H1 (cell line): ENCODE measurements around the gene MAPRE2. TPM values are rescaled to one million over a fixed set of nuclear protein-coding genes. Genes with fewer than 3 reads are reported as not detected.

ENCODE experiments used
- CTCF ChIA-PET: fragments of 300-600 bp; sonication (Branson Sonifier 250); formaldehyde crosslinking; loops from one replicate; lab custom pipeline; 2021; ENCODE audit not compliant: partially characterized antibody; lab: Charles Lee
- POLR2A ChIA-PET: fragments of 300-600 bp; sonication (Branson Sonifier 250); formaldehyde crosslinking; loops from one replicate; lab custom pipeline; 2021; ENCODE audit warnings: inconsistent platforms; ENCODE audit not compliant: partially characterized antibody; lab: Charles Lee
- DNase-seq, 2 experiments: peaks; one replicate each; pipeline versions ENCODE4 v3.0.0 to v3.0.0-alpha.2; 2010 to 2022; ENCODE audit warnings: low spot score in 2 of 2, low read depth in 1 of 2, mixed read lengths in 1 of 2
- FAIRE-seq: peaks from 2 replicates; lab custom pipeline; 2011; peaks lifted over from hg19 to GRCh38; lab: Jason Lieb, UNC
- H2AFZ ChIP-seq: 2 replicates; pipeline ENCODE4 v1.8.1; 2012; ENCODE audit warnings: low read length, inconsistent platforms
- H2AK5ac ChIP-seq: 2 replicates; pipeline ENCODE4 v1.6.1; 2013; ENCODE audit warnings: low read depth, low read length
- H2BK120ac ChIP-seq: replicated peaks from 2 replicates; pipeline ENCODE3; 2013; ENCODE audit warnings: low read depth, low read length, inconsistent platforms
- H2BK12ac ChIP-seq: 2 replicates; pipeline ENCODE4 v1.6.1; 2013; ENCODE audit warnings: low read depth, low read length
- H2BK15ac ChIP-seq: 2 replicates; pipeline ENCODE4 v1.6.1; 2013; ENCODE audit warnings: low read length
- H2BK20ac ChIP-seq: 2 replicates; pipeline ENCODE4 v1.6.1; 2013; ENCODE audit warnings: low read length
- H2BK5ac ChIP-seq: 2 replicates; pipeline ENCODE4 v1.6.1; 2013; ENCODE audit warnings: low read depth, low read length
- H3K14ac ChIP-seq: 2 replicates; pipeline ENCODE4 v1.6.1; 2013; ENCODE audit warnings: inconsistent platforms; ENCODE audit not compliant: insufficient read length
- H3K18ac ChIP-seq: 2 replicates; pipeline ENCODE4 v1.6.1; 2013; ENCODE audit warnings: low read length; ENCODE audit errors: extremely low read depth
- H3K23ac ChIP-seq: 2 replicates; pipeline ENCODE4 v1.6.1; 2013; ENCODE audit warnings: inconsistent platforms; ENCODE audit not compliant: insufficient read length
- H3K23me2 ChIP-seq: 2 replicates; pipeline ENCODE4 v1.6.1; 2013; ENCODE audit warnings: low read depth, low read length
- H3K27ac ChIP-seq: 2 replicates; pipeline ENCODE4 v1.6.1; 2011; ENCODE audit warnings: low read depth, low read length, inconsistent platforms
- H3K27me3 ChIP-seq, 4 experiments: replicated peaks in 1 of 4; 1 replicate in 1 of 4; 2 replicates in 3 of 4; pipeline versions ENCODE4 v1.6.1 to v1.8.1; 2011 to 2013; ENCODE audit warnings: low read length in 3 of 4, mild to moderate bottlenecking in 3 of 4, inconsistent platforms in 2 of 4, mixed read lengths in 2 of 4, moderate library complexity in 1 of 4; ENCODE audit not compliant: control insufficient read depth in 3 of 4, insufficient read depth in 3 of 4; ENCODE audit errors: extremely low read depth in 1 of 4
- H3K36me3 ChIP-seq, 4 experiments: 2 replicates each; pipeline versions ENCODE4 v1.6.1 to v1.8.1; 2011 to 2013; ENCODE audit warnings: mild to moderate bottlenecking in 4 of 4, low read length in 3 of 4, moderate library complexity in 2 of 4, control low read depth in 1 of 4, inconsistent platforms in 1 of 4; ENCODE audit not compliant: insufficient read depth in 4 of 4, control insufficient read depth in 2 of 4
- H3K4ac ChIP-seq: replicated peaks from 2 replicates; pipeline ENCODE3; 2013; ENCODE audit warnings: low read length, low read depth, mixed read lengths, inconsistent platforms; ENCODE audit not compliant: insufficient read length
- H3K4me1 ChIP-seq, 4 experiments: replicated peaks in 1 of 4; 1 replicate in 1 of 4; 2 replicates in 3 of 4; pipeline versions ENCODE4 v1.6.1 to v1.8.1; 2011 to 2013; ENCODE audit warnings: low read length in 3 of 4, inconsistent platforms in 2 of 4, mixed read lengths in 1 of 4; ENCODE audit not compliant: insufficient read depth in 4 of 4, control insufficient read depth in 3 of 4
- H3K4me2 ChIP-seq, 2 experiments: 2 replicates each; pipeline versions ENCODE4 v1.6.1 to v1.8.1; 2011 to 2013; ENCODE audit warnings: low read depth in 2 of 2, low read length in 2 of 2, control low read depth in 1 of 2, inconsistent platforms in 1 of 2, mild to moderate bottlenecking in 1 of 2; ENCODE audit not compliant: insufficient read depth in 1 of 2
- H3K4me3 ChIP-seq, 4 experiments: fragments of 200-600, 300-600 bp in 1 of 4; sonication (generic), shearing (Covaris generic), sonication (Bioruptor Twin) in 1 of 4; 2 replicates each; pipeline versions ENCODE4 v1.5.1 to v1.8.1; 2011 to 2016; ENCODE audit warnings: low read length in 4 of 4, low read depth in 3 of 4, control low read depth in 2 of 4, inconsistent platforms in 2 of 4, mild to moderate bottlenecking in 2 of 4, mixed read lengths in 1 of 4, moderate library complexity in 1 of 4; ENCODE audit not compliant: insufficient read depth in 2 of 4; ENCODE audit errors: extremely low read depth in 1 of 4
- H3K56ac ChIP-seq: replicated peaks from 2 replicates; pipeline ENCODE3; 2013; ENCODE audit warnings: low read depth, mild to moderate bottlenecking, mixed read lengths, low read length, inconsistent platforms; ENCODE audit not compliant: insufficient read length
- H3K79me1 ChIP-seq: 2 replicates; pipeline ENCODE4 v1.6.1; 2013; ENCODE audit warnings: low read depth, low read length, control low read depth
- H3K79me2 ChIP-seq, 2 experiments: 2 replicates each; pipeline versions ENCODE4 v1.6.1 to v1.8.1; 2012 to 2013; ENCODE audit warnings: low read length in 2 of 2, mild to moderate bottlenecking in 2 of 2, inconsistent platforms in 1 of 2; ENCODE audit not compliant: insufficient read depth in 2 of 2, control insufficient read depth in 1 of 2
- H3K9ac ChIP-seq, 4 experiments: replicated peaks in 1 of 4; 1 replicate in 1 of 4; 2 replicates in 3 of 4; pipeline versions ENCODE4 v1.6.1 to v1.8.1; 2011 to 2013; ENCODE audit warnings: low read depth in 3 of 4, low read length in 3 of 4, control low read depth in 2 of 4, mild to moderate bottlenecking in 2 of 4, moderate library complexity in 2 of 4, inconsistent platforms in 1 of 4; ENCODE audit errors: extremely low read depth in 1 of 4
- H3K9me3 ChIP-seq, 2 experiments: 2 replicates each; pipeline versions ENCODE4 v1.6.1 to v1.8.1; 2012 to 2013; ENCODE audit warnings: mild to moderate bottlenecking in 2 of 2, moderate library complexity in 2 of 2, control low read depth in 1 of 2, inconsistent platforms in 1 of 2, low read depth in 1 of 2, low read length in 1 of 2, mixed read lengths in 1 of 2; ENCODE audit not compliant: insufficient read depth in 2 of 2
- H4K20me1 ChIP-seq, 2 experiments: replicated peaks in 1 of 2; 2 replicates each; pipeline versions ENCODE3 to v1.8.1; 2011 to 2013; ENCODE audit warnings: inconsistent platforms in 2 of 2, low read length in 2 of 2, mild to moderate bottlenecking in 1 of 2; ENCODE audit not compliant: insufficient read depth in 2 of 2, control insufficient read depth in 1 of 2
- H4K5ac ChIP-seq: 2 replicates; pipeline ENCODE4 v1.6.1; 2013; ENCODE audit warnings: low read length, low read depth, mixed read lengths, inconsistent platforms; ENCODE audit not compliant: insufficient read length
- H4K8ac ChIP-seq: 2 replicates; pipeline ENCODE4 v1.8.0; 2013; ENCODE audit warnings: mild to moderate bottlenecking, moderate library complexity, low read length, inconsistent platforms; ENCODE audit not compliant: insufficient read depth; ENCODE audit errors: extremely low read depth
- H4K91ac ChIP-seq: replicated peaks from 2 replicates; pipeline ENCODE3; 2013; ENCODE audit warnings: low read length, mixed read lengths, inconsistent platforms; ENCODE audit not compliant: insufficient read length
- CHD2 ChIP-seq: IDR thresholded peaks from 2 replicates; pipeline ENCODE4 v1.6.1; 2012; ENCODE audit warnings: low read length, improper control_type of control experiment
- GTF2F1 ChIP-seq: IDR thresholded peaks from 2 replicates; pipeline ENCODE4 v1.6.1; 2012; ENCODE audit warnings: low read depth, low read length, improper control_type of control experiment, borderline replicate concordance
- KDM4A ChIP-seq: IDR thresholded peaks from one replicate; pipeline ENCODE4 v1.7.1; 2012; ENCODE audit warnings: low read depth, mild to moderate bottlenecking, moderate library complexity, low read length, inconsistent platforms; ENCODE audit not compliant: severe bottlenecking
- SAP30 ChIP-seq: fragments of 300-600 bp; sonication (generic); IDR thresholded peaks from 2 replicates; pipeline ENCODE4 v1.7.1; 2012; ENCODE audit warnings: low read length, moderate library complexity, mild to moderate bottlenecking, inconsistent platforms; ENCODE audit not compliant: insufficient read depth, insufficient replicate concordance
- SIN3A ChIP-seq, 2 experiments: IDR thresholded peaks in 1 of 2; conservative IDR thresholded peaks in 1 of 2; 2 replicates each; pipeline ENCODE4 v1.6.1; 2011 to 2012; ENCODE audit warnings: low read length in 2 of 2, improper control_type of control experiment in 1 of 2, low read depth in 1 of 2, mild to moderate bottlenecking in 1 of 2
- WGBS, 2 experiments: shearing (Covaris generic) in 1 of 2; methylation state at CpG; one replicate each; pipeline versions ENCODE4 v1.1.6 to v1.1.7; 2013 to 2015; ENCODE audit warnings: low lambda C conversion rate in 2 of 2, mixed read lengths in 2 of 2, inconsistent platforms in 1 of 2, low coverage in 1 of 2, missing lambda C conversion rate in 1 of 2; ENCODE audit not compliant: insufficient replicate concordance in 2 of 2, insufficient coverage in 1 of 2, insufficient read length in 1 of 2; ENCODE audit errors: extremely low coverage in 1 of 2, missing lambda C conversion rate in 1 of 2; 5-methylcytosine and 5-hydroxymethylcytosine counted together
- polyA plus RNA-seq, 7 experiments: library from polyadenylated mRNA; depleted of rRNA in 3 of 7; stranded (reverse) in 5 of 7; unstranded in 2 of 7; fragments of >200 nt in 5 of 7; fragments of 200-250 nt in 2 of 7; gene quantifications; 1 replicate in 5 of 7; 2 replicates in 1 of 7; 4 replicates in 1 of 7; pipeline versions ENCODE4 v1.2.1 to v1.2.3, GENCODE V29; 2011 to 2013; ENCODE audit warnings: missing spikeins in 2 of 7, mixed read lengths in 2 of 7
- total RNA-seq: library from RNA; stranded (reverse); fragmentation: NEBNext Ultra II Directional; extraction: Animal tissue kit (Norgen Biotek cat#: 25700); gene quantifications from 2 replicates; pipeline ENCODE4 v1.2.1, GENCODE V29; 2021
- TF ChIP-seq, protein P1 (sequence below): IDR thresholded peaks from 2 replicates; pipeline ENCODE4 v1.6.1; 2012; ENCODE audit warnings: low read length, inconsistent platforms

Gene MAPRE2
- total and polyA plus RNA-seq, 2 of the 8 experiments (the other 6 are each of a cell fraction or from before 2014, with no cell fraction given), result 32.6 to 33.1 TPM

DNA sequence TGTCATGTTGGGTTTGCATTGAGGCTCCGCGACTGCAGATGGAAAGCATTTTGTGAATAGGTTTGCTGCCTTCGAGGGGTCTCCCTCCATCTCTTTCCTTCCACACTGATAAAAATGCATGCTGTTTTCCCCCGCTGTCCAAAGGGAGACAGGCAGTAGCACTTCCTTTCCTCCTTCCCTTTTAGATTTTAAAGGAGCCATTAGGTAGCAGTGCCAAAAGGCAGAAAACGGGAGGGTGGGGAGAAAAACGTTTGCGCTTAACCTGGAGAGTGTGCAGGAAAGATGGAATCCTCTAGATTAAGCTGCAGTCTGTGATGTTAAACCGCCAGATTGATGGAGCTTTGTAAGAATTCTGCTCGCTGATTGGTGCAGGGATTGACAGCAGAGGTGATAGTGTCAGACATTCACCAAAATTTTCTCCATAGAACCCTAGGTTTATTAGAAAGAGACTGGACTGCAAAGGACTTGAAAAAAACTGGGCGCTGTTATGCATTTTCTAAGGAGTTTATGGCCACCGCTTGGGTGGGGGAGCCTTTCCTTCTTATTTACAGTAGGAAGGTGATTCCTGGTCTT is 688 bp downstream of the MAPRE2 start:
- CTCF ChIA-PET, result interaction anchor here (0.7 to 1.2 kb wide), 4 partner anchors 13 to 89 kb away, joined by 3 to 5 read pairs (median 4); no protein-coding TSS in a partner anchor
- FAIRE-seq (no peak), DNase-seq (no peak)
- Histone ChIP-seq H3K18ac (no peak overlapping the region), H3K79me1 (peaks cover 2% of the 10 kb centered on the region; the same call in 1 of the 2 replicates), H2BK5ac (no peak overlapping the region), H4K5ac (no peak overlapping the region), H2BK12ac (0 out of 2 replicates have a peak overlapping the region, but pooled peaks have one; percentile 94), H4K91ac (no peak overlapping the region), H3K23ac (no peak overlapping the region), H3K4me2 (peak overlapping the region; percentile 80 to 81), H2BK20ac (no peak overlapping the region), H3K23me2 (peaks cover 11% of the 10 kb centered on the region; the same call in 1 of the 2 replicates), H3K56ac (no peak overlapping the region), H3K4me3 (peak overlapping the region; percentile 66 to 82 (median 76)), H2AK5ac (no peak overlapping the region), H3K4me1 (peaks cover 0 to 9% (median 5%) of the 10 kb centered on the region in 4 experiments; a peak in 4 of 7 replicates), H3K79me2 (peaks cover 0 to 42% of the 10 kb centered on the region in 2 experiments; a peak in 2 of 4 replicates), H2AFZ (peak overlapping the region; percentile 81), H4K20me1 (peaks cover 2% of the 10 kb centered on the region in 2 experiments), H2BK15ac (no peak overlapping the region), H3K4ac (no peak overlapping the region), H3K14ac (no peak overlapping the region), H3K36me3 (no peaks in the 10 kb centered on the region), H4K8ac (no peak overlapping the region), H3K9me3 (no peaks in the 10 kb centered on the region), H3K9ac (peak overlapping the region; percentile 54 to 91 (median 86)), H3K27me3 (no peaks in the 10 kb centered on the region), H3K27ac (no peak overlapping the region), H2BK120ac (no peak overlapping the region)
- POLR2A ChIA-PET, result interaction anchor here (1.1 to 1.6 kb wide), 3 partner anchors 9 to 18 kb away, joined by 3 to 6 read pairs (median 5); no protein-coding TSS in a partner anchor
- TF ChIP-seq SIN3A (conservative IDR thresholded peaks at IDR 0.05 in 1 of 2, IDR thresholded peaks at IDR 0.05 in 1 of 2; ENCODE audit: low read depth in 1 of 2, low read length in 2 of 2), result peak; percentile 14 to 47; a peak in 2 of 4 replicates
- TF ChIP-seq KDM4A, result peak; percentile 12
- TF ChIP-seq, protein P1, sequence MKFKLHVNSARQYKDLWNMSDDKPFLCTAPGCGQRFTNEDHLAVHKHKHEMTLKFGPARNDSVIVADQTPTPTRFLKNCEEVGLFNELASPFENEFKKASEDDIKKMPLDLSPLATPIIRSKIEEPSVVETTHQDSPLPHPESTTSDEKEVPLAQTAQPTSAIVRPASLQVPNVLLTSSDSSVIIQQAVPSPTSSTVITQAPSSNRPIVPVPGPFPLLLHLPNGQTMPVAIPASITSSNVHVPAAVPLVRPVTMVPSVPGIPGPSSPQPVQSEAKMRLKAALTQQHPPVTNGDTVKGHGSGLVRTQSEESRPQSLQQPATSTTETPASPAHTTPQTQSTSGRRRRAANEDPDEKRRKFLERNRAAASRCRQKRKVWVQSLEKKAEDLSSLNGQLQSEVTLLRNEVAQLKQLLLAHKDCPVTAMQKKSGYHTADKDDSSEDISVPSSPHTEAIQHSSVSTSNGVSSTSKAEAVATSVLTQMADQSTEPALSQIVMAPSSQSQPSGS, result 0 out of 2 replicates have a peak, but pooled peaks have one; percentile 26
- TF ChIP-seq SAP30, result peak; percentile 33
- no peak for TF ChIP-seq GTF2F1
- TF ChIP-seq CHD2, result 0 out of 2 replicates have a peak, but pooled peaks have one; percentile 3
- 4% methylated on average over 11 of the region's 11 CpGs; no CpG with 5 or more reads in 1 of the 2 experiments for WGBS, 2 experiments
